Activated gamma-delta T cell (primary cell): ENCODE measurements around the gene COL4A2.
"Not testable (repeated sequence)": the region's sequence is repeated elsewhere in the genome, so short reads cannot be mapped to it uniquely, and the experiment has no call there.

Experiments
- DNase-seq: peaks from one replicate; lab custom pipeline; 2025; lab: John Stamatoyannopoulos, UW

The COL4A2 gene

DNA sequence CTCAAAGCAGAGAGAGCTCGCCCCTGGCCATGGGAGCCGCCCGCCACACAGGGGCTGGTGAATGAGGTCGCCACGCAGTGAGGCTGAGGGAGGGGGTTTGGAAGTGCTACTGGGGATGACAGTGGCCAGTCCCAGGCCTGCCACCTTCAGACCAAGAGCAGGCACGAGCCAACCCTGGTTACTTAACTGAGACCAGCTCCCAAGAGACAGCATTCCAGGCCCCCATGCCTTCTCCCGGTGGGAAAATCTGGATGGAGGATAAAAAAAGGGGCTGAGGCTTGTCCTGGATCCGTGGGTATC lies 211.1 kb downstream of the COL4A2 start:
- DNase-seq: no peak

DNA sequence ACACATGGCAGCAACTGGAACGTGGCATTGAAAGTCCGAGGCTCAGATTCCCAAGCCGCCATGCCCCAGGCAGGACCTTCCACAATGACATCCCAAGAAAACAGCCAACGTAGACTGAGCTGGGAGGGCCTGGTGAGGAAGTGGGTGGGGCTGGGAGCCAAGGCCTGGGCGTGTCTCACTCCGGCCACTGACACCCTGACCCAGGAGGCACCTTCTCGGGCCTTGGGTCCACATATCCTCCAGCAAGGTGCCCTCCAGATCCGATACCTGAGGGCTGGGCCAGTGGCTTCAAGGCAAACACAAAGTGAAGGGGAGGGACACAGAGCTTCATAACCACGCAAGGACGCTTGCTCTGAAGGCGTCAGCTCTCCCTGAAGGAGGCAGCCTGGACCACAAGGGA lies 211.5 kb downstream of the COL4A2 start:
- DNase-seq: no peak

DNA sequence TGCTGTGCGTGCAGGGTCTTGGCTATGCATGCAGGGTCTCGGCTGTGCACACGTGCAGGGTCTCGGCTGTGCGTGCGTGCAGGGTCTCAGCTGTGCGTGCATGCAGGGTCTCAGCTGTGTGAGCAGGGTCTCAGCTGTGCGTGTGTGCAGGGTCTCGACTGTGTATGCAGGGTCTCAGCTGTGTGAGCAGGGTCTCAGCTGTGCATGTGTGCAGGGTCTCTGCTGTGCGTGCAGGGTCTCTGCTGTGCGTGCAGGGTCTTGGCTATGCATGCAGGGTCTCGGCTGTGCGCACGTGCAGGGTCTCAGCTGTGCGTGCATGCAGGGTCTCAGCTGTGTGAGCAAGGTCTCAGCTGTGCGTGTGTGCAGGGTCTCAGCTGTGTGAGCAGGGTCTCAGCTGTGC lies 212.0 kb downstream of the COL4A2 start:
- no peak for DNase-seq

DNA sequence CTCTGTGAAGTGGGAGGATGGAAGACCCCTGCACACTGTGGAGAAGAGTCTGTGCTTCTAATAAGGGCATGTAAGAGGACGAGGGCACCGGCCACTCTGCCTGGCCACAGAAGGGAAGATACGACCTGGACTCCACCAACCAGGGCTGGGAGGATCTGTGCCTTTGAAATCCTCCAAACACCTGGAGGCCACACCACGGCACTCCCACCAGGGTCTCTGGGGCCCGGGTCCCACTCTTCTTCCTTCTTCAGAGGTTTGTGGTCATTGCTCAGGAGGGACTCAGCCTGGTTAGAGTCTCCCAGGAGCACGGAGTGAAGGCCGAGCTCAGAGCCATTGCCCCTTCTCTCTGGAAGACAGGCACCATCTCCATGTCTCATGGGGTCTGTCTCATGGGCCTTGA lies 212.4 kb downstream of the COL4A2 start:
- DNase-seq: no peak

DNA sequence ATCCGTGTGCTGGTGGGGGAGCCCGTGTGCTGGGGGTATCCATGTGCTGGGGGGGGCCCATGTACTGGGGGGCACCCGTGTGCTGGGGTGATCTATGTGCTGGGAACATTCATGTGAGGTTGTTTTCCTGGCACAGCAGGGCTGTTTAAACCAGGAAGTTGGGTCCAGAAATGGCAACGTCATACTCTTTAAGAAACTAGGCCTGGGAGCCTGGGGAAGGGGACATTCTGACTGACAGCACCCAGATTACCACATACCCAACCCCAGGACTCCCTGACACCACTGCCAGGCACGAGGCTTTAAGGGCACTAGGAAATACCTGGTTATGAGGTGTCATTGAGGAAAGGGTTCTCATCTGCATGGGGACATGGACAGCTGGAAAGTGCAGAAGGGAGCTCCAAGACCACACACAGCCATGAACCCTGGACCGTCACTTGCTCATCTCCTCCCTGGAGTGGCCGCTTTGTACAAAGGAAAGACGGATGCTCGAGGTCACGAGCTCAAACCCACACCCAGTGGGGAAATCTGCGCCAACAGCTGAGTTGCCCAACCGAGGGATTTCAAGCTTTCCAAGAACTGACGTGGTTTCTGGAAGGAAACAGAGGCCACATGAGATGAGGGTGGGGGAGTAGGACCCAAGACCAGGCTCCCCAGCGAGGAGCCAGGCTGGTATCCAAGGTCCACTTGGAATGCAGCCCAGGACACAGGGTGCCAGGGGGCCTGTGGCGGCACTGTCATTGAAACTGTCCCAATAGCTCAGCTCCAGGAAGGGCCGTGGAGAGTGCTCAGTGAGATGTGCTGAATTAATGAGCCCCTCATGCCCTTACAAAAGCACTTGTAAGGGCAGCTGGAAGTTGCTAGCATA lies 213.6 kb downstream of the COL4A2 start:
- no peak for DNase-seq

DNA sequence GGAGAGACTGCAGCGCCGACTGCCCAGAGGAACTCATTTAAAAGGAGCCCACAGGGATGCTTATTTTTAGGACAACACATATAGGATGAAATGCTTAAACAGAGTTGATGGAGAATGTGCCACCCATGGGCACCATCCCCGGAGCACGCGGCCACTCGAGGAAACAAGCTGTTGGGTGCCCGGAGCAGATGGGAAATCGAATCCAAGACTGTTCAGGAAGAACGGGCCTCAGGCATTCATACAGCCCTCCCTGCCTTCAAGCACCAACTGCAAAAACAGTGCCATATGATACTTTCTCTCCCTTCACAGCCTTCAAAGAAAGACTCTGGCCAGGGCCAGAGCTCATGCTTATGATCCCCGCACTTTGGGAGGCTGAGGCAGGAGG lies 214.2 kb downstream of the COL4A2 start:
- DNase-seq: no peak

DNA sequence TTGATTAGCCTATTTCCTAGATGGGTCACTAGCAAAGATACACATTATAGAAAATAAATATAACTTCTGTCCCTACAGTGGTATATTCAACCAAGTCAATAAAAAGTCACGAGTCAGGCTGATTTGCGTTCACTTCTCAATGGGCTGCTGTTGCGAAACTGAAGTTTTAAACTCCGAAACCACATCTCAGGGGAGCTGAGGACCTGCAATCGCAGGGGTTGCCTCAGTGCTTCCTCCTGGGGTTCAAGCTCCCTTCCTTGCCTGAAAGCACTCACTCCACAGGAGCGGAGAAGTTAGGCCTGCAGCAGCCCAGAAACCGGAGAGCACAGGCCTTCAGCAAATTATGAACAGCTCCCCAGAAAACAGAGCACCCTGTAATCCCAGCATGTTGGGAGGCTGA lies 214.9 kb downstream of the COL4A2 start:
- no peak for DNase-seq

DNA sequence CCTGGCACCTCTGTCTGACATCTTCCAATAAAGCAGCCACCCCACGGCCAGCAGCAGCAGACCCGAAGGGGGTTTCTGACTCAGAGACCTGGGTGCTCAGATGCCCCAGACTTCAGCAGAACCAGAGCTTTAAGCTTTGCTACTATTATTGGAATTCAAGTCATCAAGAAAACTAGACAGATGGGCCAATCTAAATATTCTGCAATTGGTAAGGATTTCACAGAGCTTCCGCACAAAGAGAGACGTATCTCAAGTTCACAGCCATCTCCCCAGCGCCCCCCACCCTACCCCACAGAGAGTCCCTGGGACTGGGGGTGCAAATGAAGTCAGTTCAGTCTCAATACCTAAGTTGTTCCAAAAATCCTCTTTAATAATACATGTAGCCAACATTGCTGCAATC lies 215.6 kb downstream of the COL4A2 start:
- DNase-seq: no peak

DNA sequence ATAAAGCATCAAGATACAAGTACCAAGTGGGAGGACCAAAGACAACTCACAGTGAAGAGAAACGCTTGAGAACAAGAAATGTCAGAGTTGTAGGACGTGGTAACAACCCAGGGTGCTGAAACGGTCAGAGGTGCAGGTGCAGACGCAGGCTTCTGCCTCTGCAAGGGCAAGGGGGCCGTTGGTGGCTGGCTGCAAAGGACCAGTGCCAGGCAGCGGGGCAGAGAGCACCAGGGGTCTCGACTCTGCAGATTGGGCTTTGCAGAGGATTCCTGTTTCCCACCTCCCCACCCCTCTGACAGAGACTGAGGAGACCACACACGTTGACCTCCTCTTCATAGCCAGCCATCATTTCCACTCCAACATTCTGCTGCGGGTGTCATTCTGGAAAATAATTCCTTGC lies 216.1 kb downstream of the COL4A2 start:
- no peak for DNase-seq

DNA sequence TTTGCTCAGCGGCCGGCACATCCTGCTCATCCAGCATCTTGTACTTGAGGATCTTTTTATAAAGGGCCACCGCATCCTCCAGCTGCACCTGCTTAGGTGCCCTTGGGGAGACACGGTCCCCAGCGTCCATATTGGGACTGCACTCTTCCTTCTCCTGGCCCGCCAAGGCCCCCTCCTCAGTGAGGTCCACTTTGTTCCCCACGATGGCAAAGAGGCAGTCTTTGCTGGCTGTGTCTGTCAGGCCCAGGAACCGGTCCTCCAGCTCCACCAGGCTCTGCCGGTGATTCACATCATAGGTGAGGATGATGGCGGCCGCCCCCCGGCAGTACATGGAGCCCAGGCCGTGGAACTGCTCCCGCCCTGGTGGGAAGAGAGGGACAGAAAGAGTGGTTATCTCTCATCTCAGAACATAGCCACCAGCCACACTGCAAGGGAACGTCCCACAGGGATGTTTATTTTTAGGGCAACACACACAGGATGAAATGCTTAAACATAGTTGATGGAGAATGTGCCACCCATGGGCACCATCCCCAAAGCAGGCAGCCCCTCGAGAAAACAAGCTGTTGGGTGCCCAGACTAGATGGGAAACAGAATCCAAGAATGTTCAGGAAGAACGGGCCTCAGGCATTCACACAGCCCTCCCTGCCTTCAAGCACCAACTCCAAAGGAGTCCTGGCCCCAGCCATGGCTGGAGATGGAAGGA lies 216.9 kb downstream of the COL4A2 start:
- DNase-seq: no peak

DNA sequence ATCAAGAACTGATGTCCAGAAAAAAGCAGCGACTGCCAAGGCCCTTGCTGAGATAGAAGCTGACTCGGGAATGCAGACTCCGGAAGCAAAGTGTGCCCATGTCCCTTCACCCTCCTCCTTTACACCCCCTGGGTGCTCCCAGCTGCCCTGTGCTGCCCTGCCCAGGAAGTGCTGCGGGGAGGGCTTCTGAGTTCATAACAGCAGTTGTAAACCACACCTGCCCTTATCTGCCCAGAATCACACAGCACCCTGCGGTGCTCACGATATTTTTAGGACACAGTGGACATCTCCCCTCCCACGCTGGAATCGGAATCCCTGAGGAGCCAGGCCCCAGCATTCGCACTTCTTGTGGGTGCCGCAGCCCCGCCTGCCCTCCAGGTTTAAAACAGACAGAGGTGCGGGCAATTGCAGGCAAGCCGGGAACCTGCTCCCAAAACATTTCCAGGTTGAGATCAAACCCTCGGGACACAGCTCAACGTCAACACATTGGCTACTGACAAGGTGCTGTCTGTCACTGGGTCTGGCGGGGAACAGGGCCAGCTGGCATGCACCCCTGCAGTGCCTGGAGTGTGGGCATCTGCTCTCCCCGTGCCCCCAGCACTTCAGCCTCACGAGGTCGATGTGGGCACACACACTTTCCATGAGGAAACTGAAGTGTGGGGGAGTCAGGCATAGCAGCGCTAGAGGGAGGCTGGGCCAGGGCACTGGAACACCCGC lies 217.6 kb downstream of the COL4A2 start:
- no peak for DNase-seq

DNA sequence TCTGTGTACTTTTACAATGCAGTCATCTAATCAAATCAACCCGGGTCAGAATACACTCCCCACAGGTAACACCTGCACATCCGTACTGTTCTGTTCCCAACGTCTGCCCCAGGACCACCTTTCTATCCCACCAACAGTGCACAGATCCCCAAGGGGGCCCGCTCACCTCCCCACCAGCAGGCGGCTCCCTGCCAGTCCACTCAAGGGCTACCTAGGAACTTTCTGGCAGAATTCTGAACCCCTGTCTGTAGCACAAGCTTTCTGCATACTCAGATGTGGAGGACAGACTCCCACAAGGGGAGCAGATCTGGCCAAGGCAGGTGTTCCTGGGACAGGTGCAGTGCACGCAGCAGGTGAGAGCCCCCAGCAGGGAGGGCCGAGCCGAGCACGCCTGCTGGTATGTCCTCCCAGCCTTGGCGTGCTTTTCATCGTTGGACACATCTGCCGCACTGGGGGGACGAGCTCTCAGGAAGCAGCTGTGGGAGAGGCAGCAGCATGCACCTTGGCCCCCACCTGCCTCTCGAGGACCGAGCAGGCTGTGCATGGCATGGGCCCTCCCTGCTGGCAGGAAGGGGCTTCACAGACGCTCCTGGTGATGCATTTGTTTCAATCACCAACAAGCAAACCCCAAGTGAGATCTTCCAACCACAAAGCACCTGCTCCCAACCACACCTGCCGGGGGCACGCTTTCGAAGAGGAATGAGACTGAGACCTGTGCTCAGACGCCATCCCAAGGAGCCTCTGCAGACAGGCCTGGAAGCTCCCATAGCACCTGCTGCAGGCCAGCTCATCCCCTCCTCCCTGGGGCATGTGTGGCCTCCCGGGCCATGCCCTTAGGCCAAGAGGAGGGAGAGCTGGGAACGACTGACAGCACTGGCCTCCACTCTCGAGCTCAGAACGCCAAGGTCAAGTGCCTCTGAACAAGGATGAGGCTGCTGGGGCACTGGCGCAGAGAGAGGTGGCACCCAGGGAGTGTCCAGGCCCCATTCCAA lies 218.5 kb downstream of the COL4A2 start:
- DNase-seq: no peak

DNA sequence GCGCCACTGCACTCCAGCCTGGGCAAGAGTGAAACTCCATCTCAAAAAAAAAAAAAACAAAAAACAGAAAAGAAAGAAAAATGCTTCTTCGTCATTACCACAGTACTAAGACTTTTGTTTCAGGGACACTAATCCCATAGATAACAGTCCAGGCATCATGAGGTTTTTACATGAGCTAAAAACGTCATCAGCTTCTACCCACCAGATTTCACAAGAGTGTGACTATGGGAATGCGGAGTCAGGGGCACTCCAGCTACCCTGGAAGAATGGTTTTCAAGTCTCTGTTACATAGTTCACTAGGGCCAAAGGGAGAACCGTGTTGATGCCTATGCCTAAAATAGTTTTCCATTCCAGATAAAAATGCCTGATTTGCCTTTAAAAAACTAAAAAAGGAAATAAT lies 221.3 kb downstream of the COL4A2 start:
- DNase-seq: no peak

DNA sequence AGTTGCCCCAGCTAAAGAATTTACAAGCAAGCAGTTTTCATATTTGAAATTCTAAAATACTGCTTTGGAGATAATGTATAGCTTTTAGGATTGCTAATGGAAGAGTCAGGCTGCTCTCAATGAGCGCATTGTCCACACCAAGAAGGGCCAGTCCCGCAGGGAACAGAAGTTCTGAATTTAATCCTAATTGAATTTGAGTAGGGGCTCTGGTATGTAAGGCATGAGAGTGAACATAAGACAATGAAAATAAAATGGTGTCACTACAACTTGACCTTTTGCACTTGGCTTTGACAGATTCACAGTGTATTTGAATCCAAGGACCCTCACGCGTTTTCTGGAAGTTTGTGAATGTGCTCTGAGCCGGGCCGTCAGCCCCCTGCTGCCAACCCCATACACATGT lies 221.8 kb downstream of the COL4A2 start:
- DNase-seq: no peak

DNA sequence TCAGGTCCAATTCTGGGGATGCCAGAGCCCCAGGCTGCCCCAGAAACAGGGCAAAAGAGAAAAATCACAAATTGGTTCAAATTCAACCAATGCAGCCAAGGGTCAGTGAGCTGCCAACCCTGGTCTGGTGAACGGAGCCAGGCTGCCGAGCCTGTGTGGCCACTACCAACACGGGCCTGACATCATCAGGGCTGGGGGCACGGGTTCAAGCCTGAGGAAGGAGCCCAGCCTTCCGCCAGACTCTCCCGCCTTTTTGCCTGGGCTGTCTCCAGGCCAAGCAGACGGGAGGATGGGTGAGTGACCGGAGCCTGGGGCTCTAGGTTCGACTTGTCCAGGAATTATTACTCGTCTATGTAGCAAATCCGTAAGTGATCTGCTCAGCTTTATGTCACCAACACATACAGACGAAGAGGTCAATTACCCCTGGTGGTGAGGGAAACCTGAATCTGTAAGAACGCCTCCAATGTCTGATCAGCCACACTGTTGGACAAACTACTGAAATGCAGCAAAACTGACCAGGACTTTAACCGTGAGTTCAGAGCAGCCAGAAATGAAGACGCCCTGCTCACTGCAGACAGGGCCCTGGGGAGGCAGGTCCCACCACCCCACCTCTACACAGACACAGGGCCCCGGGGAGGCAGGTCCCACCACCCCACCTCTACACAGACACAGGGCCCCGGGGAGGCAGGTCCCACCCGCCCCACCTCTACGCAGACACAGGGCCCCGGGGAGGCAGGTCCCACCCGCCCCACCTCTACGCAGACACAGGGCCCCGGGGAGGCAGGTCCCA lies 222.6 kb downstream of the COL4A2 start:
- no peak for DNase-seq

DNA sequence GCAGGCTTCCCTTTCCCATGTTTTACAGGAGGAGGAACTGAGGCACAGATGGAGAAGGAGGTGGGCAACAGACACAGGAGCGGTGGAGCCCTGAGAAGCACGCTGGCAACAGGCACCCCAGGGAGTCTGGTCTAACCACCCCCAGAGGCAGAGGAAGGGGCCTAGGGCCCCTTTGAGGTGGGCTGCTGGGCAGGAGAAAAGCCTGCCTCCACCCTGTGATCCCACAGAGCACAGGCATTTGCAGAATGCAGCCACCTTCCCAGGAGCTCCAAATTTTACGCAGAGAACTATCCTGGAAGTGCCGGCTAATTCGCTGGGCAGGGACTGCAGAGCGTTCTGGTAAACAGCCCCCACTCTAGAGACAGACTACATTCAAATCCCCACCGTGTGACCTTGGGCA lies 224.0 kb downstream of the COL4A2 start:
- DNase-seq: no peak

DNA sequence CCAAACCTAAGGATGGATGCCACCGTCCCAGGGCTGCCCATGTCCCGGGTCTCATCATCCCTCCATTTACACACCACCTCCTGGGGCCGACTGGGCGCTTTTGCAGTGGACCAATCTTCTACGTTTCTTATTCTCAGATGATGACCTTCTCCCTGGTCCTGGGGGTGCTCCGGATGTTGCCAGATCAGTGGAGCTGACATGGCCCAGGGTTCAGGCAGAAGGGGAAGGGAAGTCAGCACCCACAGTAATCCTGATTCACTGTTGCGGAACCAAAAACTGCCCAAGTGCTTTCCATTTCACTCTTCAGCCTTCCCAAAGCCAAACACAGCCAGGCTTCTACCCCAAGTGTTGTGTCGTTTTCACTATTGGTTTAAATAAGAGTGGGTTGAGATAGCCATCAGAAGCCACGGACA lies 224.6 kb downstream of the COL4A2 start:
- no peak for DNase-seq

DNA sequence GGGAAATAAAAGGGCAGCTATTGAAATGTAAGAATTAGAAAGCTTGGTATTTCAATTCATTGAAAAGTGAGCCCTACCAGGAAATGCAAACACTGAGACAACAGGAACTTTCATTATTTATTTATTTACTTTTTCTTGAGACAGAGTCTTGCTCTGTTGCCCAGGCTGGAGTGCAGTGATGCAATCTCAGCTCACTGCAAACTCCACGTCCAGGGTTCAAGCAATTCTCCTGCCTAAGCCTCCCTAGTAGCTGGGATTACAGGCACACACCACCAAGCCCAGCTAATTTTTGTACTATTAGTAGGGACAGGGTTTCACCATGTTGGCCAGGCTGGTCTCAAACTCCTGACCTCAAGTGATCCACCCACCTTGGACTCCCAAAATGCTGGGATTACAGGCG lies 225.2 kb downstream of the COL4A2 start:
- not testable (repeated sequence) for DNase-seq

DNA sequence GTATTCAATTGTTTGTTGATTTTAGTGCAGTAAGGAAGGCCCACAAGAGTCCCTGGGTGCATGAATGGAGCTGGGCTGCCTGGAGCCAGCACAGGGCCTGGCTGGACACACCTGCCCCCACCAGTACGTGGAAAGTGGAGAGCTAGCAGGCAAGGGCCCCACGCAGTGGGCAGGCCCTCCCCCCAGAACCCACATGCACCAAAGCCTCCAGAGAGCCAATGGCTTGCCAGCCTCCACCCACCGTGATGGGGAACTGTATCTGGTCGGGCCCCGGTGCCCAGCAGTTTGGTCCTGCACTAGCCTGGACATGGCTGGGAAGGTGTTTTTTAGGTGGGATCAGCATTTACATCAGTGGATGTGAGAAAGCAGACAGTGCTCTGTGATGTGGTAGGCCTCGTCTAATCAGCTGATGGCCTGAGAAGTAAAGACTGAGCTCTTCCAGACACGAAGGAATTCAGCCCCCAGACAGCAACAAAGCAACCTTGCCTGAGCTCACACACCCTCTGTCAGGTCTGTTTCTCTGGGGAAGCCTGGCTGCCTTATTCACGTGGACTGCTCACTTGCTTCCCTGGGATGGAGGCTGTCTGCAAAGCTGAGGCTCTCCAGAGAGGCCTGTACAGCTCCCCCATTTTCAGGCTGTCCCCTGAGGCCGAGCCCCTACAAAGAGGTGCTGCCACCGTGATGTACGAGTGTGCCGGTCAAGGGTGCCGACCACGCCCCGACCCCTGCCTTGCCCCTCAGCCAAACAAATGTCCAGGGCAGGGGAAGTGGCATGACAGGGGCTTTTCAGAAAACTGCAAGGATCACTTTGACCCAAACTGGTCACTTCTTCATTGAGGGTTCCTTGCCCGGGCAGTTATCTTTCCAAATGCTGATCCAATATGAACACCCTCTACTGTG lies 226.9 kb downstream of the COL4A2 start:
- DNase-seq: no peak

DNA sequence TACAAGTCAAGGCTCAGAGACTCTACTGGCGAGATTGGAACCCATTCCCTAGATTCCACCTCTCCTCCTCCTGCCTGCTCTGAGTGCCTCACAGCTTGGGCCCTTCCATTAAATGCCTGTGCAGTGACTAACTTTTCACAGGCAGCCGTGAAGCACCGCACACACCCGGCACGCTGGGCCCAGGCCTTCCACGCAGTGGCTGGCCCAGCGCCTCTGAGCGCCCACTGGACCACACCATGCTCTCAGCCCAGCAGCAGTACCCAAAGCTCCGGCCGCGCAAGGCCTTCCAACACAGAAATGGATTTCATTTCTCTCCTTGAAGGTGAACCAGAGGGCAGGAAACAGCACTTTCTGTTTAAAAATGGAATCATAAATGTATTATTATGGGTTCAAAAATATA lies 228.4 kb downstream of the COL4A2 start:
- DNase-seq: no peak
